HG03575 (cell line): ENCODE data around the gene CHST1.

Source experiments
- ATAC-seq: cut with Tn5 transposase; IDR thresholded peaks from one replicate; pipeline ENCODE4 v1.9.1; 2021; ENCODE audit not compliant: unreplicated experiment, insufficient number of reproducible peaks, low FRiP score; ENCODE audit errors: extremely low read depth

CHST1 gene

DNA sequence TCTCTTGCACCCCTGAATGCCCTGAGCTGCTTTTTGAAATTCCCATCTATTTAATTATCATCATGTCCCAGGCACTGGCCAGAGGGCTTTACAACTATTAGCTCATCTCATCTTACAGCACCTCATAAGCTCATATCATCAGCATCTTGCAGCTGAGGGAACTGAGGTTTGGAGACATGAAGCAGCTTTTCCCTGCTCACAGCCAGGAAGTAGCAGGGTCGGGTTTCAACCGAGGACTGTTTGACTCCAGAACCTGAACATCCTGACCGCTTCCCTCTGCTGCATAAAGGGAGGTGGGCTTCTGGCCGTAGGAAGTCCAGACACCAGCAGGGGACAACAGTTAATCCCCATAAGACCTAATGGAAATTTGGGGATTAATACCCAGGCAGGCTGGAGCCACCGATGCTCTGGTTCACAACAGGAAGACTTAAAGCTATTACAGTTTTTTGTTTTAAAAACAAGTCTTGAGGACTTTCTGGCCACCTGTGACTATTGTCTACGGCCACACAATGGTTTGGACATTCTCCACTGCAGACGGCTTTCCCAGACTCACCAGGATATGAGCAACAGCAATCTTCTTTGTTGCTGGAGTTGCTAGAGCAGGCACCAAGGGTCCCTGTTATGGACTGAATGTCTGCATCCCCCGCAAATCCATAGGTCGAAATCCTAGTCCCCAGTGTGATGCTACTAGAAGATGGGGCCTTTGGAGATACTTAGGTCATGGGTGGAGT is 47.4 kb downstream of the CHST1 start:
- no peak for ATAC-seq

DNA sequence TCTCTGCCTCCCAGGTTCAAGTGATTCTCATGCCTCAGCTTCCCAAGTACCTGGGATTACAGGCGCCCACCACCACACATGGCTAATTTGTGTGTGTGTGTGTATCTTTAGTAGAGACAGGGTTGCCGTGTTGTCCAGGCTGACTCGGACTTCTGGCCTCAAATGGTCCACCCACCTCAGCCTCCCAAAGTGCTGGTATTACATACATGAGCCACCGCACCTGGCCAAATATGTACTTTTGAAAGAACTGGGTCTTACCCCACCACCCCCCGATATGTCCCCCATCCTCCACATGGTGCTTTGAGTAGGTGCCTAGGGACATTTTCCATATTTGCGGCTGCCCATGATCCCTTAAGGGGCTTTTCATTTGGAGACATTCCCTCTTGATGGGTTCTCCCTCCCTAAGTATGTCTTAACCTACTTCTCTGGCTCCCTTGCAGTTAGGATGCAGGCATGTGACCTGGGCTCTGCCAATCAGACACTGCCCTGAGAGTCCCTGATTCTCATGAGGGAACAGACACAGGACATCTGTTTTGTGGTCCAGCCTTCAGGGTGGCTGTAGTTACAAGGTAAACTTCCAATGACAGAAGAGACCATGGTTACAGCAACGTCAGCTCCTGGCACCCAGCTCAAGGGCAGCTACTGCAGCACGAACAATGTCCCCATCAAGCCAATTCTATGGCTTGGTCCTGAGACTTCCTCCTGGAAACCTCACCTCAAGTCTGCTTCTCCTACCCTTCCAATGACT is 48.4 kb downstream of the CHST1 start:
- no peak for ATAC-seq

DNA sequence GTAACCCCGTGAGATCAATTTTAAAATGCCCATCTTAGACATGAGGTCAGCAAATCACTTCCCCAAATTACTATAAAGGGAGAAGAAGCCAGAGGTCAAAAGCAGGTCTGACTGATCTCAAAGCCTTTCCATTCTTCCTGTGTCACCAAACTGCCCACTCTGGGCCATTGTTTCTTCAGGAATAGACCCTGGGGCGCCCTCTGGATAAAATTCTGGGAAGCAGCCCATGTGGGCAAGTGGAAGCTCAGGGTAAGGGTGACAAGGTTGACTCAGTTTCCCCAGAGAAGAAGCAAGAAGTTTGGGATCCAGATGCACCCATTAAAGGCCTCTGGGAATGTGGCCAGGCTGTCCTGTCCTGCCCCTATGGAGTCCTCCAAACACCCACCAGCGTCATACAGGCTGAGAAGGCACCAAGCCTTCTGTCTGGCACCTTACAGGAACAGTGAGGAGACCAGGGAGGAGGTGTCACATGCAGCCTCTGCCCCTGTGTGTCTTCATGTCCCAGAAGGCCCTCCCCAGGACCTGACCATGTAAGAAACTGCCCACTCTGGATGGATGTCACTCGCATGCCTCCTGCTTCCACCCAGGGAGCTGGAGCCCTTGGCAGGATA is 50.1 kb downstream of the CHST1 start:
- ATAC-seq = no peak

DNA sequence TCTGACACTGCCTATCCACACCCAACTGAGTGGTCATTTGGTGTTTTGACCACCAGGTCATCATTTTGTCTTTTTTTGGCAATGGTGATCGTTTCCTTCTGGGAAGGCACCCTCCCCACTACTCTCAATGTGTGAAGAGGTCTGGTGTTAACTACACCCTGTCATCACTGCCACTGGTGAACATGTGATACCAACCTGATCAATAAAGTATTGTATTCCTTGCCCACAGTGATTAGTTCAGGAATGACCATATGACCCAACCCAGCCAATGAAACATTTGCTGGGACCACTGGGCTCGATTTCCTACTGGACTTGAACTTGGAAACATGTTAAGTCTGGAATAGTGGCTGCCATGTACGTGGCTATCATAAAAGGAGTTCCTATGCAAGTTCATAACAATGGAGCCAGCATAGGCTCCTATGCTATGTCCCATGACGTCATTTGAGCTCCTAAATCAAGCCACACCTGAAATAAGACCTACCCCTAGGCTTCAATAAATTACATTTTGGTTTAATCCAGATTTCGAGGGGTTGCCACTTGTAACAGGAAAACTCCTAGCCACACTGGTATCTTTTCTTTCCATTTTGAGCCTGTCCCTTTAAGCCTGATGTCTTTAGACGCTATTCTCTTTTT is 51.1 kb downstream of the CHST1 start:
- ATAC-seq = no peak

DNA sequence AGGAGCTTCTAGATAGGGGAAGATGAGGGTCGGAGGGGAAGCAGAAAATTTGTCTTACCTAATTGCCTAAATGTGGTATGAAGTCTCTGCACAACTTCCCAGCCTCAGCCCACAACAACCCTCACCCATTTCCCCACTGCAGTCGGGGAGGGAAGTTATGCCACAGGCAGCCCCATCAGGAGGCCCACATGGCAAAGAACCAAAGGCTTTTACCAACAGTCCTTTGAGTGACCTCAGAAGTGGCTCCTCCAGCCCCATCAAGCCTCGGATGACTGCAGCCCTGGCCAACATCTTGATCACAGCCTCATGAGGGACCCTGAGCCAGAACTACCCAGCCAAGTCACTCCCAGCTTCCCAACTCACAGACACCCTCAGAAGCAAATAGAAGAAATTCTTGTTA is 54.8 kb downstream of the CHST1 start:
- ATAC-seq = no peak

DNA sequence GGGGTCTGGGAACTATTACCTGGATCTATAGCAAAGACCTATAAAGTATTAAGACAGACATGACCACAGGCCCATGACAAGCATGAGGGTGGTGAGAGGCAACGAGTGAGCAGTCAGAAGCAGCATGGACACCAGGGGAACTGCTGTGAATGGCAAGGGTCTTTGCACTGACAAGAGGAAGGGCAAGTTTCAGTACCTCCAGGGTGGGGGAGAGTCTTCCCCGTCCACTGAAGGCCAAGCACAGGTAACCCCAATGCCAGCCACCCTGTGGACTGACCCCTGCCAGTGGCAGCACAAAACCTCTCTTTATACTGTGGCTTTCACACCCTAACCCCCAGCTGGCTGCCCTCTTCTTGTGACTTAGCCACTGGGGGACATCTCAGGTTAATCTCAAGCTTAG is 55.5 kb downstream of the CHST1 start:
- ATAC-seq = no peak

DNA sequence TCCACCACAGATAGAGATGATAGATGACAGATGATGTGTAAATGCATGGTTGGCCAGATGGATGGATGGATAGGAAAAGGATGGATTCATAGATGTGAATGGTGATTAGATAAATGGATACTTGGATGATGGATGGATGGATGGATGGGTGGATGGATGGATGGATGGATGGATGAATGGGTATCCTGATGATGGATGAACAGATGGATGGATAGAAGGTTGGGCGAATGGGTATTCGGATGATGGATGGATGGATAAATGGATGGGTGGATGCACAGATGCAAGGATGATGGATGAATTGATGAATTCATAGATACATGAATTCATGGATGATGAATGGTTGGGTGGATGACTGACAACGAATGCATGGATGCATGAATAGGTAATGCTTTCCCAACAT is 56.1 kb downstream of the CHST1 start:
- no peak for ATAC-seq

DNA sequence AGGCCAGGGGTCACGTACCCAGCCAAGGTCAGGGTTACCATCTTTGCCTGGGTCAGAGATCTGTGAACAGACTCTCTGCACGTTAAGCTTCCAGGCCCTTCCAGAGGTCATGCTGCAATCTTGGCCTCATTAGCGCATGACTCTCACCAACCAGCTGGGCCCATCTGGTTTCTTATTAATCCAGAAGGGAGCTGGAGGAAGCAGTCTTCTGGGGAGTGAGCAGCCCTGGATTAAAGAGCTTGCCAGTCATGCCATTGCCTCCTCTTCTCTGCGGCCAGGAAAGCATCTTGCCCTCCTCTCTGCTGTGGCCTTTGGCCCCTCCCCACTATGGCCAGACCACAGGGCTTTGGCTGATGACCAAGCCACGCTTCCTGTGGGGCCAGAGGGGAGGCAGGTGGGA is 57.4 kb downstream of the CHST1 start:
- ATAC-seq = no peak

DNA sequence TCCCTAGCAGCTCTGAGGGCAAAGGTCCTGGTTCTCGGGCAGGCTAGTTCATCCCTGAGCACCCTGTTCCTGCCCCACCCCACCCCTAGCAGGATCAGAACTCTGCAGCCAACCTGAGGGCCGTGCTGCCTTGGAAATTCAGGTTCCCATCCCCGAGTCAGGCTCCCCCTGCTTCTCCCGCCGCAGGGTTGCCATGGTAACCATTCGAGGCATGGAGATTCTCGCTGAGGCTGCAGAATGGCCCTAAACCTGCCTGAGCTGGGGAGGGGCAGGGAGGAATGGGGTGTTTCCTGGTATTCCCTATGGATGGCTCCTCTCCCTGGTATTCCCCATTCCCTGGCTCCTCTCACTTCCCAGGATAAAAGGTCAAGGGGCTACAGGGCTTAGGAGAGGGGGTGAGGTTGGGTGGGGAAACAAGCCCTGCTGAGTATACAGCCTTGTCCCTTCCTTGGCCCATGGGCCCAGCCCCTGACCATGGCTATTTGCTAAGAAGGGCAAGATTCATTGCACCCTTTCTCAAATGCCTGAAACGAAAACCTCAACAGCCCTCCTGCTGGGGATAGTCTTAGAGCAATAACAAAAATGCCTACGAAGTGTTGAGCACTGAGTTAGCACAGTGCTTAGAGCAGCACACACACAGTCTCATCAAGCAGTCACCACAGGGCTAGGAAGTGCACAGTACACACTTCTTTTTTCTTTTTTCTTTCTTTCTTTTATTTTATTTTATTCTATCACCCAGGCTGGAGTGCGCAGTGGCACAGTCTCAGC is 58.7 kb downstream of the CHST1 start:
- ATAC-seq = no peak

DNA sequence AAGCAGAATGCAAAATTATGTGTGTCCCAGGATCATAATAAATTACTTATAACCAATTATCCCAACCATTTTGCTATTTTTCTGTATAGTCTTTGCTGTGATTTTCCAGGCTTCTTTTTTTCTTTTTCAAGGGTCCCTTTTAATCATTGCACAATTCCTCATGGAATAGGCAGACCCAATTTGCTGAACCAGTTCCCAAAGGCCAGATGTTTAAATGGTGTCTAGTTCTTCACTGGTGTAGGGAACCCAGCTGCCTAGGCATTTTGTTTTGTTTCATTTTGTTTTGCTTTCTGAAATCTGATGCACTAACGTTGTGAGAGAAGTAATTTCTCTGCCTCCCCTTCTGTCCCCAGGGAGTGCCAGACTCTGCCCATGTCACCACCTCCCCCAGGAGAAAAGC is 60.4 kb downstream of the CHST1 start:
- ATAC-seq = no peak

DNA sequence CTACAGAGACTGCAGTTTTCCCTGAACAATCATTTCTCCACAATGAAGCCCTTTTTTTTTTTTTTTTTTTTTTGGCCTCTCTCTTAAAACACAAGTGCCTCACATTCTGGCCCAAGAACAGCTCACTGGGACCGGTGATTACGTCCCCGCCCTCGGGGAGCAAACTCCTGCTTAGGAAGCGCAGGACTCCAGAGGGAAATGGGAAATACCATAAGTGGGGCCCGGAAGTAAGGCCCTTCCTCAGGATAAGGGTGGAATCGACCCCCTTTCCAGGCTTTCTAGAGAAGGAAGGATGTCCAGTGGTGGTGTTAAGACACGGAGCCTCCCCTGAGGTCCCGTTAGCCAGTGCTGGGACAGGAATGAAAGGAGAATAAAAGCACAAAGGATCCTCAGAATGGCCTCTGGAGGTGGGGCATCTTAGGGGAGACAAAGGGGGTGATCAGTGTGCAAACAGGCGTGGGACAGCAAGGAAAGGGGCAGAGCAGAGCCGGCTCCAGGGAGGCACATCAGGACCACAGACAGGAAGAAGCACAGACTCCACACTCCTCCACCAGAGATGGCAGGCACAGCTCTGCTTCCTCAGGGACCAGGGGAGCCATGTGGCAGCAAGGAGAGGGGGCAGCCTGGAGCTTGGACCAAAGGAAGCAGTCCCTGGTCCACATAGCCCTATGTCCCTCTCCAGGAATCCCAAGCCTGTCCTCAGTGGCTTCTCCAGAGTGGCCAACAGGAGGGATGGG is 61.3 kb downstream of the CHST1 start:
- ATAC-seq = no peak

DNA sequence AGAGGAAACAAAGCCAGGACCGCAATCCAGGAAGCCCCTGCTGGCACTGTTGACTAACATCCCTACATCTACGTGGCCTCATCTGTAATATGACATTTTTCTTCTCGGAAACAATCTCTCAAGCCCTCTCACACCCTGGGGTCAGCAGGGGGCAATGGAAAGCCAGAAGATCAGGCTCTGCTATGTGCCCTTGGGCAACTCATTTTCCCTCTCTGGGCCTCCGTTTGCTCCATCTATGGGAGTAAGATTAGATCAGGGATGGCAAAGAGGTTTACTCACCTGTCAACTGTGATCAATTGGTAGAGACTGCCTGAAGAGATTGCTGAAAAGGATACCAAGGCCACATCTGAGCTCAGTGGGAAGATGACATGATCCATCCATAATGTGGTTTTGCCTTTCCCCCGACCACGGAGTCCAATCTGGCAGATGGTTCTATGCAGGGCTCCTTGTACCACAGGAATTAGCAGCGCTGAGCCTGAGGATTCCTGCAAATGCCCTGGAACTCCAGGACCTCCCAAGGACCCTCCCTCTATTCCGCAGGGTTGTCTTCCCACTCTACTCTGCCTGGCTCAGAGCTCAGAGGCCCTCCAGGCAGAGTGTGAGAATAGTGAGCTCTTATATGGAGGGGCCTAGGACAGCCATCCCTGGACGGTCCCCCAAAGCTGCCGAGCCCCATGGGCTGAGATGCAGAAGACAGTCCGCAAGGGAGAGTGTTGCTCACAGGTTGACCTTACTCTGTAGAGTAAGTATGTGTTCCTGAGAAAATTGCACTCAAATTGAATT is 66.1 kb downstream of the CHST1 start:
- no peak for ATAC-seq
